HT-29 (cell line): ENCODE data around the gene LRP2. TPM values are rescaled to one million over a fixed set of nuclear protein-coding genes. Genes with fewer than 3 reads are reported as not detected.

Source experiments
- DNase-seq: peaks from one replicate; pipeline ENCODE4 v3.0.0-alpha.2; 2015; ENCODE audit warnings: low spot score
- total RNA-seq: library from RNA; depleted of rRNA; stranded (reverse); fragments of >200 nt; shearing (Covaris generic); gene quantifications from 2 replicates; pipeline ENCODE4 v1.2.3, GENCODE V29; 2014; rRNA removed

Gene LRP2
- total RNA-seq, 1 experiment from 2014 or later: not detected

DNA sequence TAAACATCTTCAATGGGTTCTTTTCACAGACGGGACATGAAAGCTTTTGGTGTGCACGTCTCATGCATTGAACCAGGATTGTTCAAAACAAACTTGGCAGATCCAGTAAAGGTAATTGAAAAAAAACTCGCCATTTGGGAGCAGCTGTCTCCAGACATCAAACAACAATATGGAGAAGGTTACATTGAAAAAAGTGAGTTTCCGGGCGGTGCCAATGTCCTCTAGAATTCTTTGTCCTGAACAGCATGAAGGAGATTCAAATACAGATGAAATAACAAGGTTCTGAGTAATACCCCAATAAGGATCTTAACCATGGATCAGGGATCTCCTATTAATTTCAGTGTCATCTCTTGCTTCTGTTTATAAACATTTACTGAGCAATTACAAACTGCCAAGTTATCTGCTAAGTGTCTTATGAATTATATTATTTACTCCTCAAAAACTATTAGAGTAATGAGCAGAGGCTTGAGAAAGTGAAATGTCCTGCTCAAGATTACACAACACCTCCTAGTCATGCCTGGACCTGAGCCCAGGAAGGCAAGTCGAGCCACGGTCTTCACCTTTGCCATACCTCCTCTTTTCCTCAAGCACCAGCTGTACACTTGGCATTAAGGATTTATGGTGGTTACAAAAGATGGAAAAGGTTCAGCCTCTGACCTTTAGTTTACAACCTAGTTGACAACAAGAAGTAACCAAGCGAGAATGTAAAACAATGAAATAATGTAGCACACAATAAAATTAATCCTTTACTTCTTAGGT, 270.4 kb downstream of the LRP2 start:
- peak; percentile 86 for DNase-seq

GRCh38 chr2:169091256-169091655, 271.1 kb downstream of the LRP2 start:
- peak; percentile 46 for DNase-seq

DNA sequence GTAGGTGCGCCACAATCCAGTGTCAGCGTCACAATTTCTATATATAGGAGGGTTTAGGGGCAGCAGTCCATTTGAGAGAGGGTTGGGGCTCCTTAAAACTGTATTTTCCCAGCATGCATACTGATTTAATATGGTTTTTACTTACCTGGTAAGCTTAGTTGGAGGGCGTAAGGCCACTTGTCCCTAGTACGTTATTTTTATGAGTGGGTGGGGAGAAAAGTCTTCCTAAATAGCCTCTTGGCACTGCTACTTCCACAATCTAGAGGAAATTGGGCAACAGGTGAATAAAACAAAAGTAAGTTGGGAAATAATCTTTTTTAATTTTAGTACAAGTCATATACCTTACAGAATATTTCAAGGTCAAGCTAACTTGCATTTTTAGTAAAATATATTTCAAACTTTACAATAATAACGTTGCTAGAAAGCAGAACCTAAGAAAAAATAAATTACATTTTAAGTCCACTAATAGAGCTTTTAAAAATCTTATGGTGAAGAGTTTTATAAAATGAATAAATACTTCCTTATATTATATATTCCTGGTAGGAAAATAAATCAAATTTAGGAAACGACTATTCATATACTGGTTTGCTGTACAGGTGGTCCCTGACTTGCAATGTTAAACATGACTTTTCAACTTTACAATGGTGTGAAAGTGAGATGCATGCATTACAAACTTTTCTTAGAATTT, 272.1 kb downstream of the LRP2 start:
- no peak for DNase-seq

DNA sequence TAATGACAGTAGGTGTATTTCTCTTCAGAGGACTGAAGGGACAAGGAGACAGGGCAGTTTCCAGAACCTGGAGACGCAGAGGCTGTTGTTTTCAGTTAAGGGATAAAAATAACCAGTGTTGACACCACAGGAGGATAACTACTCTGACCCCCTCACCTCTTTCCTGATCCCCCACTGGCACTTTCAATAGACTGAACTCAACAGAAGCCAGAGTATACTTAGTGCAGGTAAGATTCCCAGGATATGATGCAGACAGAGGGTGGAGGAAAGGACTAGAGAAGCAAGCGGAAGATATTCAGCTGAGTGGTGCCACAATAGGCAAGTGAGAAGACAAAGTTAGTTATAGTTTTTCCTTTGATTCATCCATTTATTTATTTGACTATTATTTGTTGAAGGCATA, 273.2 kb downstream of the LRP2 start:
- DNase-seq: no peak

GRCh38 chr2:169087757-169088379, 274.5 kb downstream of the LRP2 start:
- DNase-seq: no peak

DNA sequence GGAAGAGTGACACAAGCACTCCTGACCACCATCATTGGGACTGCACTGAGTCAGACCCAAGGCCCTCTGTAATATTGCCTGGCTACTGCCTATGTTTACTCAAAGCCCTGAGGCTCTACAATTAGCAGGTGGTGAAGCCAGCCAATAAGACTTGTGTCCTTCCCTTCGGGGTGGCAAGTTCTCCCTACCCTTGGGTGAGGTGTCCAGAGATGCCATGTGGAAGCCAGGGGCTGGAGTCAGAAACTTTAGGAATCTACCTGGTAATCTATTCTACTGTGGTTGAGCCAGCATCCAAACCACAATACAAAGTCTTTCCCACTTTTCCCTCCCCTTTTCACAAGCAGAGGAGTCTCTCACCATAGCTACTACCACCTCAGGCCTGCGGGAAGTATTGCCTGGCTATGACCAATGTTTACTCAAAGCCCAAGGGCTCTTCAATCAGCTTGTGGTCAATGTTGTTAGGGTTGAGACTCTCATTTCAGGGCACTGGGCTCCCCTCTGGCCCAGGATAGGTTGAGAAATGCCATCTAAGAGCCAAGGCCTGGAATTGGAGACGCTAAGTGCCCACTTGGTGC, 275.4 kb downstream of the LRP2 start:
- no peak for DNase-seq

DNA sequence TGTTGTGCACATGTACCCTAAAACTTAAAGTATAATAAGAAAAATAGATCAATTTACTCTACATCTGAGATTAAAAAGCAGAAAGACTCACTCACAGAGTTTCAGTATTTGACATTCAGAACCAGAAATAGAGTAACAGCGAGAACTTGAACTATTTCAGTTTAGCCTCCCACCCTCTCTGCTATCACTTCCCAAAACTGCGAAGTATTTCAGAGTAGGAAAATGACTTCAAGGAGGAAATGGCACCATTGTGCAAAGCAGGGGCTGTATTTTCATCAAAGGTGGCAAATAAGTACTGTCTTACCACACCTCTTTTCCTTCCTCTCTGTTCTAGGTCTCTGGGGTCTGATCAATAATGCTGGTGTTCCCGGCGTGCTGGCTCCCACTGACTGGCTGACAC, 279.3 kb downstream of the LRP2 start:
- no peak for DNase-seq

- no peak for DNase-seq
Observed at GRCh38 chr2:169081551-169081950, 280.8 kb downstream of the LRP2 start.

DNA sequence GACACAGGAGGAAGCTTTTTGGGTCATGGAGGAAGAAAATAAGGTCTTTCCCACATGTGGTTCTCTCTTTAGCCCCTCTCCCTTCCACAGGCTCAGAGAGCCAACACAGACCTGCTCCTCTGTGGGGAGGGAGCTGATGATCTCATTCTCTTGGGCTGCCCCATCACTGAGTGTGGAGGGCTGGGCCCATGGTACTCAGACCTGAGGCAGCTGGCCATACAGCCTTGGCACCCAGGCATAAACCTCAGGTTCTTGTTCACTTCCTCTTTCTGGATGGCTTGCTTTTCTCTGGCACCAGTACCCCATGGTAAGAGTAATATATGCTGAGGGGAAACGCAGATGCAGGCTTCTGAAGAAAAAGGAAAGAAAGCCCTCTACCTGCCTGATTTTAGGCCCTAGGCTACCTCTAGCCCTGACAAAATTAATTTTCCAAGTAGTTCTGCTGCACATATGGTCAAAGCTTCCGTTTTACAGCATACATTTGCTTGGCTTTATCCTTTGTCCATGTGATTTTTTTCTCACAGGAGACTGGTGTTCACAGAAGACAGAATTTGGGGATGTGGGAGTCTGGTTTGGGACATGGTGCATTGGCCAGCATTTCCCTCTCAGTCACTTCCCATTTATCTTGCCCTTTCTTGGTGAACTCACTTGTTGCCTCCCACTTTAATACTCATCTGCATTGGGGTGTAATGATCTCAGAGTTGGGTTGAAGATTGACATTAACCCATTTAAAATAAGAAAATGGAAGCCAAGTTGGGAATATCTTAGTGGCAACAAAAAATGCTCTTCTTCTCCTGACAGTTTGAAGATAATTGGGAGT, 281.9 kb downstream of the LRP2 start:
- no peak for DNase-seq

- no peak for DNase-seq
Observed at GRCh38 chr2:169077674-169078240, 284.6 kb downstream of the LRP2 start.

Other genes starting within 250 kb of the LRP2 start
- 0.28 and 0.34 TPM in 2 replicates for gene BBS5, start 117.0 kb upstream of the LRP2 start, total RNA-seq
- gene KLHL41, start 147.2 kb upstream of the LRP2 start, total RNA-seq: not detected in 2 replicates
- 5.1 and 6.9 TPM in 2 replicates for gene FASTKD1, start 211.3 kb upstream of the LRP2 start, total RNA-seq
- 15.4 and 20.7 TPM in 2 replicates for gene PPIG, start 221.8 kb upstream of the LRP2 start, total RNA-seq